Measurements from ENCODE around the gene ABCG5. TPM values are rescaled to one million over a fixed set of nuclear protein-coding genes. Genes with fewer than 3 reads are reported as not detected.

The ABCG5 gene
- total and polyA plus RNA-seq, 5 donors = not detected

- 59% methylated on average over 1 of the region's 1 CpG for WGBS
- Histone ChIP-seq H3K4me1 (ENCODE audit: control insufficient read depth, insufficient read depth, low read length) (peaks cover 4% of the 10 kb centered on the region), H3K9me3 (ENCODE audit: control insufficient read depth, low read length) (no peaks in the 10 kb centered on the region), H3K4me3 (ENCODE audit: low read length) (no peak overlapping the region), H3K27ac (ENCODE audit: low read length) (no peak overlapping the region), H3K27me3 (ENCODE audit: control insufficient read depth, insufficient read depth) (no peaks in the 10 kb centered on the region)
- ATAC-seq = no peak
- intact Hi-C loops (cut with DNase I) = loop anchor here in 2 of 4 donors (10.0 kb wide), 1 partner anchor 162 kb away; no protein-coding TSS in a partner anchor
- no peak for DNase-seq
These were observed 62.3 kb downstream of the ABCG5 start for GRCh38 chr2:43776324-43776723.

GRCh38 chr2:43774617-43775016, 64.0 kb downstream of the ABCG5 start:
- DNase-seq = no peak
- ATAC-seq = no peak
- peak overlapping the region; percentile 99 for H3K4me3 ChIP-seq (ENCODE audit: low read length)
- H3K4me1 ChIP-seq (ENCODE audit: control insufficient read depth, insufficient read depth, low read length) = peaks cover 4% of the 10 kb centered on the region
- no peaks in the 10 kb centered on the region for H3K9me3 ChIP-seq (ENCODE audit: control insufficient read depth, low read length)
- 35% methylated on average over 7 of the region's 7 CpGs for WGBS
- no peak overlapping the region for H3K27ac ChIP-seq (ENCODE audit: low read length)
- H3K27me3 ChIP-seq (ENCODE audit: control insufficient read depth, insufficient read depth) = no peaks in the 10 kb centered on the region
- intact Hi-C loops (cut with DNase I) = loop anchor here in 2 of 4 donors (10.0 kb wide), 1 partner anchor 160 kb away; no protein-coding TSS in a partner anchor

- no peaks in the 10 kb centered on the region for H3K9me3 ChIP-seq (ENCODE audit: control insufficient read depth, low read length)
- DNase-seq (peak; percentile 83 to 96 (median 95)), ATAC-seq (peak; percentile 99)
- no peaks in the 10 kb centered on the region for H3K27me3 ChIP-seq (ENCODE audit: control insufficient read depth, insufficient read depth)
- H3K4me3 ChIP-seq (ENCODE audit: low read length) = peak within 1 kb of the TSS; percentile 99
- WGBS = under 1% methylated on average over 31 of the region's 31 CpGs
- H3K4me1 ChIP-seq (ENCODE audit: control insufficient read depth, insufficient read depth, low read length) = peaks cover 4% of the 10 kb centered on the region
- intact Hi-C loops (cut with DNase I) = loop anchor here in 2 of 4 donors (10.0 kb wide), 1 partner anchor 159 kb away; no protein-coding TSS in a partner anchor
- H3K27ac ChIP-seq (ENCODE audit: low read length) = peak within 1 kb of the TSS; percentile 94
These were observed 64.6 kb downstream of the ABCG5 start, which contains the start of gene DYNC2LI1 for GRCh38 chr2:43773876-43774613. TSS of gene DYNC2LI1 (plus strand) at chr2:43774039. CDS start at chr2:43774139, 100 bp downstream.

GRCh38 chr2:43766006-43766405, 72.6 kb downstream of the ABCG5 start:
- Histone ChIP-seq H3K9me3 (ENCODE audit: control insufficient read depth, low read length) (no peaks in the 10 kb centered on the region), H3K4me1 (ENCODE audit: control insufficient read depth, insufficient read depth, low read length) (no peaks in the 10 kb centered on the region), H3K27me3 (ENCODE audit: control insufficient read depth, insufficient read depth) (no peaks in the 10 kb centered on the region), H3K4me3 (ENCODE audit: low read length) (no peak overlapping the region), H3K27ac (ENCODE audit: low read length) (no peak overlapping the region)
- ATAC-seq (no peak), DNase-seq (no peak)
- WGBS = 93% methylated on average over 4 of the region's 4 CpGs
- intact Hi-C loops (cut with DNase I) = no loop called here

GRCh38 chr2:43764086-43764705, 74.4 kb downstream of the ABCG5 start:
- Histone ChIP-seq H3K9me3 (ENCODE audit: control insufficient read depth, low read length) (no peaks in the 10 kb centered on the region), H3K4me1 (ENCODE audit: control insufficient read depth, insufficient read depth, low read length) (no peaks in the 10 kb centered on the region), H3K27ac (ENCODE audit: low read length) (no peak overlapping the region), H3K27me3 (ENCODE audit: control insufficient read depth, insufficient read depth) (no peaks in the 10 kb centered on the region), H3K4me3 (ENCODE audit: low read length) (no peak overlapping the region)
- intact Hi-C loops (cut with DNase I) = no loop called here
- ATAC-seq (no peak), DNase-seq (no peak)
- 36% methylated on average over 1 of the region's 1 CpG for WGBS

GRCh38 chr2:43763091-43763490, 75.5 kb downstream of the ABCG5 start:
- ATAC-seq (no peak), DNase-seq (no peak)
- H3K27me3 ChIP-seq (ENCODE audit: control insufficient read depth, insufficient read depth) = no peaks in the 10 kb centered on the region
- no peak overlapping the region for H3K27ac ChIP-seq (ENCODE audit: low read length)
- intact Hi-C loops (cut with DNase I) = no loop called here
- WGBS = 96% methylated on average over 2 of the region's 2 CpGs
- no peak overlapping the region for H3K4me3 ChIP-seq (ENCODE audit: low read length)
- H3K9me3 ChIP-seq (ENCODE audit: control insufficient read depth, low read length) = no peaks in the 10 kb centered on the region
- H3K4me1 ChIP-seq (ENCODE audit: control insufficient read depth, insufficient read depth, low read length) = no peaks in the 10 kb centered on the region

Other genes with a start within 250 kb of the ABCG5 start
- gene THADA, start 242.8 kb downstream of the ABCG5 start, total RNA-seq = 10 to 100 TPM; 19.0 to 20.7 (median 20.2) TPM
- 10.6 TPM for gene THADA, start 242.8 kb downstream of the ABCG5 start, polyA plus RNA-seq
- gene PLEKHH2, start 201.6 kb downstream of the ABCG5 start, total RNA-seq = 1 to 10 TPM; 3.3 to 5.9 (median 4.0) TPM
- 3.2 TPM for gene PLEKHH2, start 201.6 kb downstream of the ABCG5 start, polyA plus RNA-seq
- 1 to 10 TPM; 1.4 to 3.1 (median 2.6) TPM for gene C1GALT1C1L, start 162.4 kb downstream of the ABCG5 start, total RNA-seq
- 3.5 TPM for gene C1GALT1C1L, start 162.4 kb downstream of the ABCG5 start, polyA plus RNA-seq
- 10 to 100 TPM in 3 of 4 donors, 1 to 10 TPM in 1; 5.7 to 14.8 (median 12.6) TPM for gene DYNC2LI1, start 64.8 kb downstream of the ABCG5 start, total RNA-seq
- gene DYNC2LI1, start 64.8 kb downstream of the ABCG5 start, polyA plus RNA-seq = 18.2 TPM
- gene ABCG8, start 132 bp upstream of the ABCG5 start, total RNA-seq = not detected
- gene ABCG8, start 132 bp upstream of the ABCG5 start, polyA plus RNA-seq = not detected
- gene LRPPRC, start 157.2 kb upstream of the ABCG5 start, total RNA-seq = 10 to 100 TPM; 73.5 to 83.6 (median 78.4) TPM
- 32.0 TPM for gene LRPPRC, start 157.2 kb upstream of the ABCG5 start, polyA plus RNA-seq

Measured in right cardiac atrium (tissue), 5 donors.